Neuronal stem cell (in vitro differentiated cells): ENCODE data around the gene FAM110D.
A peak's percentile ranks its signal among the peaks of the same experiment; 100 is the strongest.

Experiments used
- DNase-seq: peaks from one replicate; pipeline ENCODE4 v3.0.0-alpha.2; 2013; ENCODE audit warnings: low spot score
- H2AFZ ChIP-seq: one replicate; pipeline ENCODE4 v1.6.1; 2013; ENCODE audit warnings: mild to moderate bottlenecking, low read length, inconsistent platforms
- H2AK5ac ChIP-seq: 2 replicates; pipeline ENCODE4 v1.6.1; 2013; ENCODE audit warnings: low read depth, mild to moderate bottlenecking, inconsistent platforms, low read length, moderate library complexity, mixed read lengths
- H2BK120ac ChIP-seq: 2 replicates; pipeline ENCODE4 v1.6.1; 2013; ENCODE audit warnings: low read depth, mild to moderate bottlenecking, inconsistent platforms, low read length, moderate library complexity, mixed read lengths
- H2BK12ac ChIP-seq: one replicate; pipeline ENCODE4 v1.6.1; 2013; ENCODE audit warnings: low read length, inconsistent platforms
- H2BK15ac ChIP-seq: 2 replicates; pipeline ENCODE4 v1.6.1; 2013; ENCODE audit warnings: mild to moderate bottlenecking, low read length, inconsistent platforms, mixed read lengths
- H2BK5ac ChIP-seq: one replicate; pipeline ENCODE4 v1.6.1; 2013; ENCODE audit warnings: inconsistent platforms, mild to moderate bottlenecking, low read length, moderate library complexity
- H3K14ac ChIP-seq: one replicate; pipeline ENCODE4 v1.6.1; 2013; ENCODE audit warnings: low read length, inconsistent platforms
- H3K18ac ChIP-seq: 2 replicates; pipeline ENCODE4 v1.6.1; 2013; ENCODE audit warnings: low read length, inconsistent platforms
- H3K23ac ChIP-seq: 2 replicates; pipeline ENCODE4 v1.6.1; 2013; ENCODE audit warnings: low read depth, mild to moderate bottlenecking, mixed read lengths, low read length, inconsistent platforms; ENCODE audit not compliant: poor library complexity
- H3K27ac ChIP-seq: replicated peaks from 3 replicates; pipeline ENCODE4 v1.5.1; 2013; ENCODE audit warnings: low read length, inconsistent platforms
- H3K27me3 ChIP-seq, 3 experiments: 2 replicates each; pipeline ENCODE4 v1.6.1; 2013; ENCODE audit warnings: low read length in 3 of 3, mild to moderate bottlenecking in 2 of 3, inconsistent platforms in 1 of 3, low read depth in 1 of 3, mixed read lengths in 1 of 3, moderate library complexity in 1 of 3; ENCODE audit not compliant: control insufficient read depth in 3 of 3, insufficient read depth in 3 of 3
- H3K36me3 ChIP-seq, 2 donors: replicated peaks in 1 of 2; 2 replicates each; pipeline ENCODE4 v1.6.1; 2013; ENCODE audit warnings: low read length in 2 of 2; ENCODE audit not compliant: control insufficient read depth in 2 of 2, insufficient read depth in 2 of 2
- H3K4ac ChIP-seq: 2 replicates; pipeline ENCODE4 v1.6.1; 2013; ENCODE audit warnings: inconsistent platforms, mild to moderate bottlenecking, low read length, moderate library complexity
- H3K4me1 ChIP-seq, 2 donors: 1 replicate in 1 of 2; 2 replicates in 1 of 2; pipeline ENCODE4 v1.6.1; 2013; ENCODE audit warnings: low read length in 2 of 2, low read depth in 1 of 2; ENCODE audit not compliant: control insufficient read depth in 2 of 2, insufficient read depth in 1 of 2
- H3K4me2 ChIP-seq: one replicate; pipeline ENCODE4 v1.6.1; 2013; ENCODE audit warnings: mild to moderate bottlenecking, low read length, inconsistent platforms; ENCODE audit not compliant: insufficient read depth, poor library complexity, severe bottlenecking
- H3K4me3 ChIP-seq, 2 donors: 2 replicates each; pipeline ENCODE4 v1.5.1; 2013; ENCODE audit warnings: low read length in 2 of 2, mild to moderate bottlenecking in 2 of 2, inconsistent platforms in 1 of 2, moderate library complexity in 1 of 2
- H3K79me1 ChIP-seq: one replicate; pipeline ENCODE4 v1.6.1; 2013; ENCODE audit warnings: low read depth, mild to moderate bottlenecking, inconsistent platforms, low read length, moderate library complexity
- H3K9ac ChIP-seq: one replicate; pipeline ENCODE4 v1.6.1; 2013; ENCODE audit warnings: mild to moderate bottlenecking, low read depth, low read length, inconsistent platforms; ENCODE audit not compliant: poor library complexity
- H3K9me3 ChIP-seq, 2 donors: replicated peaks in 1 of 2; 2 replicates each; pipeline versions ENCODE3 to v1.6.1; 2013; ENCODE audit warnings: low read length in 2 of 2, mild to moderate bottlenecking in 2 of 2, inconsistent platforms in 1 of 2, low read depth in 1 of 2, mixed read lengths in 1 of 2, moderate library complexity in 1 of 2; ENCODE audit not compliant: control insufficient read depth in 2 of 2, insufficient read depth in 1 of 2
- H4K8ac ChIP-seq: one replicate; pipeline ENCODE4 v1.6.1; 2013; ENCODE audit warnings: low read depth, mild to moderate bottlenecking, inconsistent platforms, low read length, moderate library complexity
- H4K91ac ChIP-seq: one replicate; pipeline ENCODE4 v1.6.1; 2013; ENCODE audit warnings: low read length, low read depth, mild to moderate bottlenecking, inconsistent platforms; ENCODE audit not compliant: poor library complexity
- WGBS, 2 donors: extraction: QIAGEN DNeasy Blood & Tissue Kit; methylation state at CpG; one replicate each; pipeline ENCODE4 v1.1.7; 2013; ENCODE audit warnings: missing lambda C conversion rate in 2 of 2, mixed read lengths in 1 of 2; ENCODE audit not compliant: insufficient read length in 2 of 2, insufficient replicate concordance in 1 of 2; ENCODE audit errors: extremely low coverage in 2 of 2; 5-methylcytosine and 5-hydroxymethylcytosine counted together

Gene FAM110D

DNA sequence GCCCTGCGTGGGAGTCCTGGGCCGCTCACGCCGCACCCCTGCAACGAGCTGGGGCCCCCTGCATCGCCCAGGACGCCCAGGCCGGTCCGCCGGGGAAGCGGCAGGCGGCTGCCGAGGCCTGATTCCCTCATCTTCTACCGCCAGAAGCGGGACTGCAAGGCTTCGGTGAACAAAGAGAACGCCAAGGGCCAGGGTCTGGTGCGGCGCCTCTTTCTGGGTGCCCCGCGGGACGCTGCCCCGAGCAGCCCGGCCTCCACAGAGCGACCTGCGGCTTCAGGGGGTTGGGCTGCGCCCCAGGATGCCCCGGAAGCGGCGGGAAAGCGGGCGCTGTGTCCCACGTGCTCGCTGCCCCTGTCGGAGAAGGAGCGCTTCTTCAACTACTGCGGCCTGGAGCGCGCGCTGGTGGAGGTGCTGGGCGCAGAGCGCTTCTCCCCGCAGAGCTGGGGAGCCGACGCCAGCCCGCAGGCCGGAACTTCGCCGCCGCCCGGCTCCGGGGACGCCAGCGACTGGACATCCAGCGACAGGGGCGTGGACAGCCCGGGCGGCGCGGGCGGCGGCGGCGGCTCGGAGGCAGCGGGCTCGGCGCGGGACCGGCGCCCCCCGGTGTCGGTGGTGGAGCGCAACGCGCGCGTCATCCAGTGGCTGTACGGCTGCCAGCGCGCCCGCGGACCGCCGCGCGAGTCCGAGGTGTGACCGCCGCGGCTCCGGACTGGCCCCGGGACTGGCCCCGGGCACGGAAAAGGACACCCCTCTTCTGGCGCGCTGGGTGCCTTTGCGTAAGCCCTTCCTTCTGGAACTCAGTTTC lies 2.7 kb downstream of the FAM110D start:
- Histone ChIP-seq H3K4ac (peak overlapping the region; percentile 80), H4K91ac (peak overlapping the region; percentile 73), H2AK5ac (peak overlapping the region; percentile 92), H3K9me3 (no peaks in the 10 kb centered on the region), H2BK15ac (peak overlapping the region; percentile 96), H4K8ac (peak overlapping the region; percentile 96), H3K4me2 (peak overlapping the region; percentile 75), H3K23ac (peak overlapping the region; percentile 99), H3K79me1 (no peaks in the 10 kb centered on the region), H3K4me3 (peak overlapping the region in 1 of 2 donors; percentile 73), H2BK12ac (peak overlapping the region; percentile 69), H2BK5ac (no peak overlapping the region), H2AFZ (no peak overlapping the region), H3K27ac (no peak overlapping the region), H3K4me1 (peaks cover 35 to 45% of the 10 kb centered on the region in 2 donors), H2BK120ac (peak overlapping the region; percentile 85), H3K36me3 (no peaks in the 10 kb centered on the region), H3K18ac (peak overlapping the region; percentile 98), H3K14ac (peak overlapping the region; percentile 77), H3K9ac (peak overlapping the region; percentile 73), H3K27me3 (peaks cover 3 to 27% (median 3%) of the 10 kb centered on the region in 3 experiments)
- WGBS, 2 donors, result no CpG with 5 or more reads among the region's 98 CpGs
- DNase-seq, result no peak

GRCh38 chr1:26162220-26162709 lies 3.4 kb downstream of the FAM110D start:
- peak overlapping the region in 1 of 2 donors; percentile 72 for H3K4me3 ChIP-seq
- H3K27ac ChIP-seq, result no peak overlapping the region
- H2BK15ac ChIP-seq, result no peak overlapping the region
- peak overlapping the region; percentile 47 for H3K9ac ChIP-seq
- peak overlapping the region; percentile 75 for H3K4me2 ChIP-seq
- no peak overlapping the region for H2BK5ac ChIP-seq
- H3K18ac ChIP-seq, result peak overlapping the region; percentile 93
- no peaks in the 10 kb centered on the region for H3K79me1 ChIP-seq
- peak overlapping the region; percentile 69 for H2BK12ac ChIP-seq
- no peak overlapping the region for H3K4ac ChIP-seq
- no peak for DNase-seq
- peaks cover 32 to 43% of the 10 kb centered on the region in 2 donors for H3K4me1 ChIP-seq
- H3K9me3 ChIP-seq, result no peaks in the 10 kb centered on the region
- WGBS, 2 donors, result no CpG with 5 or more reads among the region's 21 CpGs
- no peak overlapping the region for H2BK120ac ChIP-seq
- peaks cover 3 to 26% (median 3%) of the 10 kb centered on the region in 3 experiments for H3K27me3 ChIP-seq
- no peak overlapping the region for H2AK5ac ChIP-seq
- H3K23ac ChIP-seq, result peak overlapping the region; percentile 87
- no peak overlapping the region for H2AFZ ChIP-seq
- no peak overlapping the region for H4K8ac ChIP-seq
- no peaks in the 10 kb centered on the region for H3K36me3 ChIP-seq
- H3K14ac ChIP-seq, result no peak overlapping the region
- H4K91ac ChIP-seq, result no peak overlapping the region

DNA sequence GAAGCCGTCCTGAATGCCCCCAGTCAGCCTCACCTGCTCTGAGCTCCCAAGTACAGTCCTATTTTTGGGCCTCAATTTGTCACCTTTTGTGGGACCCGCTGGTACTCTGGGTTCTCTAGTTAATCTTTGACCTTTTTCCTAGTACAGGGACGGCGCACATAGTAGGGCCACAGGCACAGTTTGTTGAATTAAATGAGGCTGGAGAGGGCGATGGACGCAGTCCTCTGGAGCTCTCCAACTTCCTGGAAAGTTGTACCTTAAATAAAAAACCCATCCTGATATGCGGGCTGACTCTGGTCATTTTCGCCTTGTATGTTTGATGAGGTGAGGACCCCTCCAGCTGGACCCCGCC lies 4.8 kb downstream of the FAM110D start:
- H4K91ac ChIP-seq, result no peak overlapping the region
- H3K4me1 ChIP-seq, result peaks cover 29 to 42% of the 10 kb centered on the region in 2 donors
- H2AFZ ChIP-seq, result peak overlapping the region; percentile 95
- peaks cover 3 to 26% (median 3%) of the 10 kb centered on the region in 3 experiments for H3K27me3 ChIP-seq
- H3K9me3 ChIP-seq, result no peaks in the 10 kb centered on the region
- no peaks in the 10 kb centered on the region for H3K36me3 ChIP-seq
- no peak overlapping the region for H3K4ac ChIP-seq
- no peak overlapping the region for H4K8ac ChIP-seq
- peak overlapping the region; percentile 65 for H2BK12ac ChIP-seq
- peak overlapping the region; percentile 65 for H3K4me2 ChIP-seq
- H3K23ac ChIP-seq, result no peak overlapping the region
- no peak overlapping the region for H2BK5ac ChIP-seq
- no CpG with 5 or more reads among the region's 9 CpGs for WGBS, 2 donors
- H3K4me3 ChIP-seq, result peak overlapping the region in 1 of 2 donors; percentile 27
- no peak overlapping the region for H3K14ac ChIP-seq
- H2BK120ac ChIP-seq, result no peak overlapping the region
- DNase-seq, result no peak
- H3K79me1 ChIP-seq, result no peaks in the 10 kb centered on the region
- peak overlapping the region; percentile 84 for H2BK15ac ChIP-seq
- no peak overlapping the region for H3K27ac ChIP-seq
- H2AK5ac ChIP-seq, result no peak overlapping the region
- H3K18ac ChIP-seq, result peak overlapping the region; percentile 89
- H3K9ac ChIP-seq, result no peak overlapping the region
